T-helper 1 cell (primary cell): ENCODE data around the gene IGFBP7.

ENCODE experiments used
- DNase-seq, 5 donors: peaks; one replicate each; pipeline ENCODE4 v3.0.0-alpha.2; 2012 to 2020

Gene IGFBP7

GRCh38 chr4:57094832-57095223 lies 15.4 kb downstream of the IGFBP7 start:
- DNase-seq = no peak

- no peak for DNase-seq
Measured at GRCh38 chr4:57093845-57094831, 16.0 kb downstream of the IGFBP7 start.

GRCh38 chr4:57091657-57092162 lies 18.5 kb downstream of the IGFBP7 start:
- DNase-seq = no peak

DNA sequence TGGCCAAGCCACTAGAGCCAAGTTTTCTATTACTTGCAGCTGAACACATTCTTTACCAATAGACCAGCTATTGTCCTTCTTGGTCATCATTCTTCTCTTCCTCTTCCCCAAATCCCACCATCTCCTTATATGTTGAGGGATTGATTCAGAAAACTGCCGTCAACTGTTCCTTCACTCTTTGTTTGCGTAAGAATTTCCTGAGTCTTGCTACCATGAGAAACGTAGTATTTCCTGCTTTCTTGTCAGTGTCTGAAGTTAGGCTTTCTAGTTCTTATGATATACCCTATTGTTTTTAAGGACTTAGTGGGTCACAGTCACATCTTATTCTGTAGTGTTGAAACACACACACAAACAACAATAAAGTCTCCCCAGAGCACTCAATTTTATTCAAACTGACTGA lies 20.1 kb downstream of the IGFBP7 start:
- DNase-seq = no peak

GRCh38 chr4:57089549-57089948 lies 20.6 kb downstream of the IGFBP7 start:
- no peak for DNase-seq

- DNase-seq = no peak
Measured at GRCh38 chr4:57086031-57086723, 24.0 kb downstream of the IGFBP7 start.

GRCh38 chr4:57085278-57085677 lies 24.9 kb downstream of the IGFBP7 start:
- no peak for DNase-seq

DNA sequence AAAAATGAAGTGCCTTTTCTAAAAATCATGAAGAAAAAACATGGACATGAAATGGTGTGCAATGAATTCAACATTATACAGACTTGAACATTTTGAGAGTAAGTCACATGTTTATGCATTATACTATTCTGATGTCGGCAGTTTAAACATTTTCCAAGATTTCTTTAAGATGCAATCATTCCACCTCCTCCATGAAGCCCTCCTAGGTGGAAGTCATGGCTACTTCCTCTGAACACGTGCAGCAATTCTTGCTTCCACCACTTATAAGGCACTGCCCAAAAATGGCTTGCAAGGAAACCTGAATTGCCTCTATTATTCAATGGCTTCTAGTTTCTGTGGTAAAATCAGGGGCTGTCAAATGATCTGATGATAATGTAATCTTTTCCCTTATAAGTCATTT lies 25.8 kb downstream of the IGFBP7 start:
- no peak for DNase-seq

DNA sequence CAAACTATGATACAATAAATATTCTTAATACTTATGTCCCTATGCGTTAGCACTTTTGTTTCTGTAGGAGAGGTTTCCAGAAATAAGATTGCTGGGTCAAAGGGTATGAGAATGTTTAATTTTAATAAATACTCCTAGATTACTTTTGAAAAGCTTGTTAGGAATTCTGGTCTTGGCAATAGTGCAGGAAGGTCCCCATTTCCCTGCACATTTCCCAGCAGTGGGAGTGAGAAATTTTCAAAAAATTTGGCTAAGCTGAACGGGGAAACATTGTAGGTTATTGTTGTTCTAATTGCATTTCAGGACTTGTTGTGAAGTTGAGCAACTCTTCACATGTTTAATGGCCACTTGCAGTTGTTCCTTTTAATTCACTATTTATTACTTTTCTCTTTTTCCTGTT lies 27.1 kb downstream of the IGFBP7 start:
- no peak for DNase-seq

DNA sequence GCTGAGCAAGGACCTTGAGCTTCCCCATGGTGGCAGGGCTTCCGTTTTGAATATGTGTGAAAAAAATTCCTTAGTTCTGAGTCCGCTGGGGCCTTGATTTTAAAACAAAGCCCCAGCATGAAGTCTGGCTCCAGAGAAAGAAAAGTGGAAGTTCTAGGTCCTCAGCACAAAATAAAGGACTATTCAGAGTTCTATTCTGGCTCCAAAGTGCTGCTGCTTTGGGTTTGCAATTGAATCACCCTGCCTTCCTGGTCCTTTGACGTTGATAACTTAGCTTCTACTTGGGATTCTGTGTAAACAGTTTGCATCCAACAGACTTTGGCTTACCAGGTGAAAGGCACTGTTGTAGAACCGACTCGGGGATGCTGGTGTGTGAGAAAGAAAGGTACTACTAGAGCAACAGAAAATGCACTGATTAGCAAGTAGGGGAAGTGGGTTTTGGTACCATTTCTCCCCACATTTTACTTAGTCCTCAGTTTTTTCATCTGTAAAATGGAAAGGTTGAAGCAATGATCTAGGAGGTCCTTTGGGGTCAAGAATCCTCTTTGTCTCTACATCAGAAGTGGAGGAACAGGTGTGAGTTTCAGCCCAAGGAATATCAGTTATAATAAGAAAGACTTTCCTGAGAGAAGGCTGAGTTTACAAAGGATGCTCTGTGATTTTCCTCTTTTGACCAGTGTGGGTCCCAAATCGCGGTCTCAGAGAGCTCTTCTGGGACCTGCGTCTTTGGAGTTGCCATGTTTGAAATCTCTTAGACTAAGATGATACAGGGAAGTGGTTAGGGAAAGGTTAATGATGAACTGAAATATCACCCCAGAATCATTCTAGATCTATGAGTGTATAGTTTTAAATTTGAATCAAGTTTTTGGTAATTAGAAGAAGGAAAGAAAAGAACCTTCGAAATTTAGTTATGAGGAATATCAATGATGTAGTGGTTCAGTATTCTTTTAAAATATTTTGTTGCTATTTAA lies 28.2 kb downstream of the IGFBP7 start:
- DNase-seq = no peak

- DNase-seq = no peak
Measured at GRCh38 chr4:57080781-57081650, 29.2 kb downstream of the IGFBP7 start.

GRCh38 chr4:57078685-57079521 lies 31.3 kb downstream of the IGFBP7 start:
- no peak for DNase-seq

DNA sequence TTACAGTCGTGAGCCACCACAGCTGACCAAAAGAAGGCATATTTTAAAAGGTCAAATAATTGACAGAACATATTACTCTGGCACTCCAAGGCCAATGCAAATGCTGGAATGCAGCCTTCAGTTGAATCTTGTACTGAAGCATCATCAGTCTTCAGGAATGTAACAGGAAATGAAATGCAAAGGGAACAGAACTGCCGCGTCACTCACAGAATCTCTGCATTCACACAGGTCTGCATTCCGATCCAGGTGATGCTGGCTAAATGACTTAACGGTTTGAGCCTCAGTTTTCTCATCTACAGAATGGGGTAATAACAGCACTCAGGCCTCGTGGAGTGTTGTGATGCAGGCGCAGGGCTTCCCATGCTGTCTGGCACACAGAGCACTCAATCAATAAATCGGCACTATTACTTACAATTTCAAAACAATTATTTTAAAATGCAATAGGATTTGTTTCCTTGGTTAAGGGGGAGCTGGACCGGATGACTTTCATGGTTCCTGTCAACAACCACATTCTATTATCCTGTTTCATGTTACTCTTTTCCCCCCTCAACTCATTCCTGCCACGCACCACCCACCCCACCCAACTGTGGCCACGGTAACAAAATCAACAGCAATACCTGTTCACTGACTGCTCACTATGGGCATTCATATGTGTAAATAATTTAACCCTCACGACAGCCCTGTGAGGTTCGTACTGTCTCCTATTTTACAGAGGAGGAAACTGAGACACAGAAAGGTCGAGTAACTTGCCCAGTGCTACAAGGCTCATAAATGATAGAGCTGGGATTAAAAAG lies 32.4 kb downstream of the IGFBP7 start:
- no peak for DNase-seq

DNA sequence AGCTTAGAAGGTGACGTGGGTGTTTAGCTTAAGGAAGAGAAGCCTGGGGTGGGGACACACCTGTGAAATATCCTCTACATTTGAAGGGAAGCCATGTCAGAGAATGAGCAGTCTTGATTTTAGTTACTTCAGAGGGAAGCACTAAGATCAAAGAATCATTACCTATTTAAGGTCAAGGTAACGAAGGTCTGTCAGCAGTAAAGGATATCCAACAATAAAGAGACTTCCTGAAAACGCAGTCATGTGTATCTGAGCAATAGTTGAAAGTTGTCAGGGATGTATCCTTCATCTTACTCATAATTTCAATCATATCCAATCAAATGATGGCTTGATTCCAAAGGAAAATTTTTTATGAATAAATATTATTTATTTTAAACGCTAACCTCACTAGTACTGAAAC lies 33.5 kb downstream of the IGFBP7 start:
- DNase-seq = no peak

GRCh38 chr4:57075367-57075766 lies 34.8 kb downstream of the IGFBP7 start:
- no peak for DNase-seq

GRCh38 chr4:57074744-57075143 lies 35.4 kb downstream of the IGFBP7 start:
- no peak for DNase-seq

- no peak for DNase-seq
Measured at GRCh38 chr4:57073559-57073958, 36.6 kb downstream of the IGFBP7 start.

DNA sequence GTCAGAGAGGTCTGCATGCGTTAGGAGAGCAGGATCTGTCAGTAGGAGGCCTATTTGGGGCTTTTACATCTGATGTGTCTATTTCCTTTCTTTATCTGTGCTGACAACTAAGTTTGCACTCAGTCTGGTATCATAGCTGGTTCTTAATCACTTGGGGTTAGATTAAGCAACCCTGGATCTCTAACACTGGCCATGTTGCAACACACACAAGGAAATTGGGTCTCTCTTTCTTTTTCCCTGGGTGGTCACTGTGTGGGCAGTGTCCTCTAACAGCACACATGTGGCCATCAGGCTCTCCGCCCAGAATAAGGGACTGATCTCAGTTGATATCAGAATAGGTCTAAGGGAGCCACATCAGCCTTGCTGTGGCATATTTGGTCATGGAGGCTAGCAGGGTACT lies 38.9 kb downstream of the IGFBP7 start:
- DNase-seq = no peak

- no peak for DNase-seq
Measured at GRCh38 chr4:57070461-57070860, 39.7 kb downstream of the IGFBP7 start.
